ENCODE results near the gene SFTA2. TPM values are rescaled to one million over a fixed set of nuclear protein-coding genes. Genes with fewer than 3 reads are reported as not detected.

SFTA2 gene
- polyA plus RNA-seq, 1 experiment = not detected

DNA sequence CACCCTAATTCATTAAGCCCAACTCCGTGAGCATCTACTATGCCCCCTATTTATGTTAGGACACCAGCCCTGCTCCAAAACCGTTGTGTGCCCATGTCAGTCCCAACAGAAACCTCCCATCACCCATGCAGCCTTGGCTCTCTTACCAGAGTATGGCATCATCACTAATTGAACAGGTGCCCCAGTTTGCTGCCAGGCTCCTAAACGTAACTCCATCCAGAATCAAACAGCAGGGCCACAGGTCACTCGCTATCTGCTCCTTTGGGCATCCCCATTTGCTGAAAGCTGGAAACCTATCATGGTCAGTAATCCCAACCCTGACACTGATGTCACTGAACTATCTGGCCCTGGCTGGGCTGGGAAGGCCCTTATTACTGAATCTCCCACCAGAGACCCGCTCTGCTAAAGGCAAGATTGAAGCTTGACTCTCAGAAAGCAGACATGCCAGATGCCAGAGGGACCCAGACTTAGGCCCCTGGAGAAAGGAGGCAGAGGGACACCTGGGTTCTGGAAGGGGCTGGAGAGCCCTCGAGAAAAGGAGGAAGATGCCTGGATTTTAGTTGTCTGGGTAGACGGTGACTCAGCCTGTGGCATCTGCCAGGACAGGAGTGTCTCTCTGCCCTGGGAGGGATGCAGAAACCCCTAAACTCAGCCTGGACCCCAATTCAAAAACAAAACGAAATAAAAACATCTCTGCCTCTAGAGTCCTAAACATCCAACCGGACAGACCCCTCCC is 22.8 kb upstream of the SFTA2 start:
- CTCF ChIA-PET = interaction anchor here (0.8 to 1.6 kb wide), 4 partner anchors 12 to 116 kb away, joined by 3 to 6 read pairs (median 4); no protein-coding TSS in a partner anchor
- H3K4me3 ChIP-seq (ENCODE audit: low read depth, low read length) = no peak overlapping the region; the same call in 1 of the 2 replicates
- DNase-seq (ENCODE audit: low read depth, low spot score) = no peak
- POLR2A ChIA-PET = no interaction called here
- no peak overlapping the region for H3K27ac ChIP-seq (ENCODE audit: low read depth, low read length)
- H3K9me3 ChIP-seq (ENCODE audit: control insufficient read depth, insufficient read depth, low read length) = no peaks in the 10 kb centered on the region
- TF ChIP-seq, protein P1, sequence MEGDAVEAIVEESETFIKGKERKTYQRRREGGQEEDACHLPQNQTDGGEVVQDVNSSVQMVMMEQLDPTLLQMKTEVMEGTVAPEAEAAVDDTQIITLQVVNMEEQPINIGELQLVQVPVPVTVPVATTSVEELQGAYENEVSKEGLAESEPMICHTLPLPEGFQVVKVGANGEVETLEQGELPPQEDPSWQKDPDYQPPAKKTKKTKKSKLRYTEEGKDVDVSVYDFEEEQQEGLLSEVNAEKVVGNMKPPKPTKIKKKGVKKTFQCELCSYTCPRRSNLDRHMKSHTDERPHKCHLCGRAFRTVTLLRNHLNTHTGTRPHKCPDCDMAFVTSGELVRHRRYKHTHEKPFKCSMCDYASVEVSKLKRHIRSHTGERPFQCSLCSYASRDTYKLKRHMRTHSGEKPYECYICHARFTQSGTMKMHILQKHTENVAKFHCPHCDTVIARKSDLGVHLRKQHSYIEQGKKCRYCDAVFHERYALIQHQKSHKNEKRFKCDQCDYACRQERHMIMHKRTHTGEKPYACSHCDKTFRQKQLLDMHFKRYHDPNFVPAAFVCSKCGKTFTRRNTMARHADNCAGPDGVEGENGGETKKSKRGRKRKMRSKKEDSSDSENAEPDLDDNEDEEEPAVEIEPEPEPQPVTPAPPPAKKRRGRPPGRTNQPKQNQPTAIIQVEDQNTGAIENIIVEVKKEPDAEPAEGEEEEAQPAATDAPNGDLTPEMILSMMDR (IDR thresholded peaks at IDR 0.05; ENCODE audit: low read depth, low read length) = no peak
- H3K27me3 ChIP-seq (ENCODE audit: control insufficient read depth, insufficient read depth, low read length) = peaks cover 41% of the 10 kb centered on the region

DNA sequence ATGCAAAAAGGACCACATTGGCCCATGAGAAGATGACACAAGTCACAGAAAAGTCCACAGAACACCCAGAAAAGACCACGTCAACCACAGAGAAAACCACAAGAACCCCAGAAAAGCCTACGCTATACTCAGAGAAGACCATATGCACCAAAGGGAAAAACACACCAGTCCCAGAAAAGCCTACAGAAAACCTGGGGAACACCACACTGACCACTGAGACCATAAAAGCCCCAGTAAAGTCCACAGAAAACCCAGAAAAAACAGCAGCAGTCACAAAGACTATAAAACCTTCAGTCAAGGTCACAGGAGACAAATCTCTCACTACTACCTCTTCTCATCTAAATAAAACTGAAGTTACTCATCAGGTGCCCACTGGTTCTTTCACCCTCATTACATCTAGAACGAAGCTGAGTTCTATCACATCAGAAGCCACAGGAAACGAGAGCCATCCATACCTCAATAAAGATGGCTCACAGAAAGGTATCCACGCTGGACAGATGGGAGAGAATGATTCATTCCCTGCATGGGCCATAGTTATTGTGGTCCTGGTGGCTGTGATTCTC is 20.0 kb upstream of the SFTA2 start:
- H3K27ac ChIP-seq (ENCODE audit: low read depth, low read length) = no peak overlapping the region
- no peak overlapping the region for H3K4me3 ChIP-seq (ENCODE audit: low read depth, low read length)
- no peak for DNase-seq (ENCODE audit: low read depth, low spot score)
- CTCF ChIA-PET = interaction anchor here (0.6 kb wide), 2 partner anchors 43 to 131 kb away, joined by 3 read pairs; no protein-coding TSS in a partner anchor
- peaks cover 54% of the 10 kb centered on the region for H3K27me3 ChIP-seq (ENCODE audit: control insufficient read depth, insufficient read depth, low read length)
- TF ChIP-seq, protein P1 (IDR thresholded peaks at IDR 0.05; ENCODE audit: low read depth, low read length) = no peak
- POLR2A ChIA-PET = no interaction called here
- no peaks in the 10 kb centered on the region for H3K9me3 ChIP-seq (ENCODE audit: control insufficient read depth, insufficient read depth, low read length)

DNA sequence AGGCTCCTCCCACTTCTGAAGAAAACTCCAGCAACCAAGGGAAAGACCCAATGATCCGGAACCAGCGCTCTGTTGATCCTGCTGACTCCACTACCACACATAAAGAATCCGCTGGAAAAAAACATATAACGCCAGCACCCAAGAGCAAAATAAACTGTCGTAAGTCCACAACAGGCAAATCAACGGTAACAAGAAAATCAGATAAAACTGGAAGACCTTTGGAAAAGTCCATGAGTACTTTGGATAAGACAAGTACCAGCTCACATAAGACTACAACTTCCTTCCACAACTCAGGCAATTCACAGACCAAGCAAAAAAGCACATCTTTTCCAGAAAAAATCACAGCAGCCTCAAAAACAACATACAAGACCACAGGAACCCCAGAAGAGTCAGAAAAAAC is 16.8 kb upstream of the SFTA2 start:
- Histone ChIP-seq H3K27ac (ENCODE audit: low read depth, low read length) (no peak overlapping the region), H3K27me3 (ENCODE audit: control insufficient read depth, insufficient read depth, low read length) (peaks cover 51% of the 10 kb centered on the region), H3K9me3 (ENCODE audit: control insufficient read depth, insufficient read depth, low read length) (no peaks in the 10 kb centered on the region), H3K4me3 (ENCODE audit: low read depth, low read length) (no peak overlapping the region)
- TF ChIP-seq, protein P1 (IDR thresholded peaks at IDR 0.05; ENCODE audit: low read depth, low read length) = no peak
- ChIA-PET POLR2A (no interaction called here), CTCF (no interaction called here)
- no peak for DNase-seq (ENCODE audit: low read depth, low spot score)

DNA sequence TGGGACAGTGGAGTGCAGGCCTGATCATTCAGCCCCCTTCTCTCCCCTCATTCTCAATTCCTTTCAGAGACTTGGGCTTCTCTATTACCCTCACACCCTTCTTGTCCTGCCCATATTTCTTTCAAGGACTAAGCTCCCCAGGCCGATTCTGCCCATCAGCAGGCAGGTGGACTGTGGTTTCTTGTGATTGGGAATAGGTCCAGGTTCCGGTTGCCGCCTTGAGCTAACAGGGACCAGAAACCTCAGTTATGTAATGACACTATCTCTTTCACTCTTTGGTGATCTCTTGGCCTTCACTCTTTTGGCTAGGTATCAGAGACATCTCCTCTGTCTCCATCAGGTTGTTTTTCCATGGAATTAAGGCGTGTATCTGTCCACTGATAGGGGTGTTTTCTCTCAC is 15.3 kb upstream of the SFTA2 start:
- ChIA-PET CTCF (interaction anchor here (1.0 kb wide), 1 partner anchor 123 kb away, joined by 3 read pairs; no protein-coding TSS in a partner anchor), POLR2A (no interaction called here)
- TF ChIP-seq, protein P1 (IDR thresholded peaks at IDR 0.05; ENCODE audit: low read depth, low read length) = no peak
- Histone ChIP-seq H3K27me3 (ENCODE audit: control insufficient read depth, insufficient read depth, low read length) (peaks cover 52% of the 10 kb centered on the region), H3K27ac (ENCODE audit: low read depth, low read length) (no peak overlapping the region), H3K4me3 (ENCODE audit: low read depth, low read length) (no peak overlapping the region), H3K9me3 (ENCODE audit: control insufficient read depth, insufficient read depth, low read length) (no peaks in the 10 kb centered on the region)
- no peak for DNase-seq (ENCODE audit: low read depth, low spot score)

- H3K27ac ChIP-seq (ENCODE audit: low read depth, low read length) = no peak overlapping the region
- POLR2A ChIA-PET = no interaction called here
- TF ChIP-seq, protein P1 (IDR thresholded peaks at IDR 0.05; ENCODE audit: low read depth, low read length) = no peak
- no peaks in the 10 kb centered on the region for H3K9me3 ChIP-seq (ENCODE audit: control insufficient read depth, insufficient read depth, low read length)
- H3K4me3 ChIP-seq (ENCODE audit: low read depth, low read length) = no peak overlapping the region
- H3K27me3 ChIP-seq (ENCODE audit: control insufficient read depth, insufficient read depth, low read length) = peaks cover 42% of the 10 kb centered on the region
- CTCF ChIA-PET = no interaction called here
- no peak for DNase-seq (ENCODE audit: low read depth, low spot score)
Measured at GRCh38 chr6:30945281-30945680, 13.3 kb upstream of the SFTA2 start.
